Erythroblast (primary cell): Measurements from ENCODE around the gene CPA4.

ENCODE experiments used
- GATA1 ChIP-seq: IDR thresholded peaks from 2 replicates; pipeline ENCODE4 v1.6.1; 2011; ENCODE audit warnings: low read depth, mild to moderate bottlenecking, control low read depth, low read length, moderate library complexity
- POLR2A ChIP-seq: IDR thresholded peaks from 2 replicates; pipeline ENCODE4 v1.6.1; 2011; ENCODE audit warnings: mild to moderate bottlenecking, low read length

DNA sequence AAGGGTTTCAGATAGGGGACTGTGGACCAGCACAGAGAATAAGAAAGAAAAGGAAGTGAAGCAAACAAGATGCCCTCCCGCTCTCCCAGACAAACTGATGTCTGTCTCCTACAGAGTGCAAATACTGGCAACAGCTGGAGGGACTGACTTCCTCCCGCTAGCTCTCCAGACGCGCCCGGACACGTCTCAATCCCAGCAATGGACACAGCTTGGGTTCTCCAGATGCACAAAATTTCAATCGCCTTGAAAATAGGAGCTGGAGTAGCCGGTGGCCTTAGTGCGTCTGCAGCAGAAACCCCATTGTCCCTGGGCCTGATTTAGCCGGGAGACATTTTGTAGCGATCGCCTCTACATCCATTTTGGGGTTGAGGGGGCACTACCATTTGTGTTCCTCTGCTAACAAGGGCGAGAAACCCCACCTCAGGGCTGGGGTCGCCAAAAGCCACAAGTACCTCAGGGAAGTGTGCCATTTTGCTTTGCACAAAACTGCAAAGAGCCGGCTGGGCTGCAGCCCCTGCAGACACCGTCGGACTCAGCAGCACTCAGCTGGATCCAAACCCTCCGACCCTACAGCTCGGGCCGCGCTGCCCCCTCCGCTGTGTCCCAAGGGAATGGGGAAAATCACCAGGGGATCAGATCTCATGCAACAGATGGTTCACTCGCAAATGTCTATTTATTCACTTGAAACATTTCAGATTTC, 20.4 kb upstream of the CPA4 start:
- no peak for TF ChIP-seq POLR2A
- no peak for TF ChIP-seq GATA1
